HG03469 (cell line): ENCODE measurements around the gene TCF25.

Source experiments
- ATAC-seq: cut with Tn5 transposase; IDR thresholded peaks from one replicate; pipeline ENCODE4 v1.9.1; 2021; ENCODE audit warnings: mild to moderate bottlenecking, moderate library complexity, moderate number of reproducible peaks; ENCODE audit not compliant: unreplicated experiment

The TCF25 gene

GRCh38 chr16:89844739-89845339, 28.6 kb upstream of the TCF25 start:
- no peak for ATAC-seq

- no peak for ATAC-seq
Measured at GRCh38 chr16:89845417-89845816, 28.0 kb upstream of the TCF25 start.

GRCh38 chr16:89847051-89847939, 26.1 kb upstream of the TCF25 start:
- no peak for ATAC-seq

- no peak for ATAC-seq
Measured at GRCh38 chr16:89847940-89848297, 25.5 kb upstream of the TCF25 start.

- no peak for ATAC-seq
Measured at GRCh38 chr16:89848974-89849373, 24.4 kb upstream of the TCF25 start.

GRCh38 chr16:89853306-89853993, 19.9 kb upstream of the TCF25 start:
- ATAC-seq, result no peak

GRCh38 chr16:89855301-89855945, 18.0 kb upstream of the TCF25 start:
- ATAC-seq, result no peak

- ATAC-seq, result no peak
Measured at GRCh38 chr16:89855986-89856385, 17.4 kb upstream of the TCF25 start.

- ATAC-seq, result no peak
Measured at GRCh38 chr16:89858973-89859614, 14.3 kb upstream of the TCF25 start.

GRCh38 chr16:89859615-89860007, 13.8 kb upstream of the TCF25 start:
- no peak for ATAC-seq

- no peak for ATAC-seq
Measured at GRCh38 chr16:89860747-89861304, 12.6 kb upstream of the TCF25 start.

- ATAC-seq, result no peak
Measured at GRCh38 chr16:89861648-89862047, 11.7 kb upstream of the TCF25 start.

- no peak for ATAC-seq
Measured at GRCh38 chr16:89862732-89863131, 10.7 kb upstream of the TCF25 start.

- peak; percentile 33 for ATAC-seq
Measured at GRCh38 chr16:89863741-89864526, 9.5 kb upstream of the TCF25 start.

GRCh38 chr16:89864527-89864820, 8.9 kb upstream of the TCF25 start:
- ATAC-seq, result no peak

- no peak for ATAC-seq
Measured at GRCh38 chr16:89867918-89868317, 5.5 kb upstream of the TCF25 start.

GRCh38 chr16:89869911-89870310, 3.5 kb upstream of the TCF25 start:
- ATAC-seq, result no peak

GRCh38 chr16:89870440-89870839, 3.0 kb upstream of the TCF25 start:
- ATAC-seq, result no peak

- ATAC-seq, result no peak
Measured at GRCh38 chr16:89871895-89872294, 1.5 kb upstream of the TCF25 start.
